NT2/D1 (cell line): Measurements from ENCODE around the gene HPCA.

Source experiments
- SUZ12 ChIP-seq: IDR thresholded peaks from 2 replicates; pipeline ENCODE4 v1.6.1; 2011; ENCODE audit not compliant: insufficient read length, insufficient read depth; ENCODE audit errors: extremely low read depth
- YY1 ChIP-seq: IDR thresholded peaks from 2 replicates; pipeline ENCODE4 v1.6.1; 2011; ENCODE audit not compliant: insufficient read length, insufficient read depth
- ZNF274 ChIP-seq: IDR thresholded peaks from 2 replicates; pipeline ENCODE4 v1.6.1; 2011; ENCODE audit warnings: mild to moderate bottlenecking, low read depth, low read length

- TF ChIP-seq YY1 (no peak), ZNF274 (no peak), SUZ12 (no peak)
These were observed 29.7 kb downstream of the HPCA start for GRCh38 chr1:32915766-32916706.
